GM19023 (cell line): ENCODE measurements around the gene KRT71.

Experiments
- ATAC-seq: cut with Tn5 transposase; IDR thresholded peaks from one replicate; pipeline ENCODE4 v1.9.1; 2021; ENCODE audit warnings: mild to moderate bottlenecking, moderate library complexity; ENCODE audit not compliant: unreplicated experiment

KRT71 gene

DNA sequence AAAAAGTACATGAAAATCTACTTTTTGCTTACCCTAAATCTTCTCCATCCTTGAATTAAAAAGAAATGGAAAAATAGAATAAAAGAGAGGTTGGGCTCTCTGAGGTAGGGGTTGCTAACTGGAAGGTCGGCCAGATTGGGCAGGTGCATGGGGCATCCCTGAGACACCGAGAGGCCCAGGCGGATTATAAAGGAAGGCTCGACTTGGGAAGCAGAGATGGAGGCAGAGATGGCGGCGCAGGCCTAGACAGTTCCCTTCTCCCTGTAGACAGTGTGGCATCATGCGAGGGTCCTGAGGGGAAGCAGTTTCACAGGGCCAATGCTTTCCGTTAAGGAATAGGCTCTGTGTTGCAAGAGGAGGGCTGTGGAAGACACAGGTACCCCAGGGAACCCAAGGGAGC lies 24.4 kb upstream of the KRT71 start:
- no peak for ATAC-seq

DNA sequence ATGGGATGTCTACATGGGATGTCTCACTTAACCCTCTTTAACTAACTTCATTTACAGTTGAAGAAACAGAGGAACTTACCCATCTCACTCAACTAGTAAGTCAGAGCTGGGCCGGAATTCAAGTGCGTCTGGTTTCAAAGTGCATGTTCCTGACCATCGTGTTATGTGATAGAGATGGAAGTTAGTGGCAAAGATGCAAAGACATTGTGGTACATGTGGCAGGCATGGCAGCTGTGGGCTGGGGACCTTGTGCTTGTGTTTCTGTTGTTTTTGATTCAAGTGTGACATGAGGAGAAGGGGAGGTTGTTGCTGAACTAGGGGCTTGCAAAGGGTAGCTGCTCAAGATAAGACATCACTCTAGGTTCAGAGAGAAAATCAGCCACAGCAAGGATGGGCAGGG lies 23.0 kb upstream of the KRT71 start:
- ATAC-seq = no peak

DNA sequence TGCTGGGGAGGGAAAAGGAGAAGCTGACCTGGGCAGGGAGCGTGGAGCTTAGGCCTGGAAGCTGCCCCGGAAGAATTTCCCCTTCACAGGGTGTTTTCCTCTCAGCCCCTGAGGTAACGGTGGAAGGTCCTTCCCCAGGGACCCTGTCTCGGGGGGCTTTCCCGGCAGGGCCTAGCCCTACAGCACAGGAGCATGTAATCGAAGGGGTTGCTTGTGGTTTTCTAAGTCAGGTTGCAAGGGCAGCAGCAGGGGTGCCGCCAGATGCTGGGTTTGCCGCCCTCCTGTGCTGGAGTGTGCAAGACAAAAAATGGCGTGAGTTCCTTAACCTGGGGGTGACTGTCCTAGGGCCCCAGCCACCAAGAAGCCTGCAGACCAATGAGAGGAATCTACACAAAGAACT lies 22.3 kb upstream of the KRT71 start:
- ATAC-seq = no peak

DNA sequence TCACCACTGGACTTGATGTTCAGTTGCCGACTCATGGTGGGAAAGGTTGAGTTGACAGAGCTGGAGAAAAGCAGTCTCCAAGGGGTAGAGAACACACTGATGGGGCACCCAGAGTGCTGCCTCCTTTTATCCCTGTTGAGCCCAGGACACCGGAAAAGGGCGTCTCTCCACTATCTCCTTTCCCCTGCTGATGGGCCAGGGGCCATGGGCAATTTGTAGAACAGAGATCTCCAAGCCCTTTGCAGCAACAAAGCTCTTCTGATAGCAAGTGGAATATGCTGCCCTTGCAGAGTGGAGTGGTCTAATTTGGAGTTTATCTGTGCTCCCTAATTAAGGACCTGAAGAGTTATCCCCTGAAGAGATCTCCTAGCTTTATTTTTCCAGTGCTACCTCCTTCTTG lies 20.8 kb upstream of the KRT71 start, which contains the start of gene KRT74:
Gene KRT74 (minus strand): TSS at position 101 of the 400 bp plus-strand sequence. CDS start 66 bp downstream, at position 35.
- ATAC-seq = no peak

DNA sequence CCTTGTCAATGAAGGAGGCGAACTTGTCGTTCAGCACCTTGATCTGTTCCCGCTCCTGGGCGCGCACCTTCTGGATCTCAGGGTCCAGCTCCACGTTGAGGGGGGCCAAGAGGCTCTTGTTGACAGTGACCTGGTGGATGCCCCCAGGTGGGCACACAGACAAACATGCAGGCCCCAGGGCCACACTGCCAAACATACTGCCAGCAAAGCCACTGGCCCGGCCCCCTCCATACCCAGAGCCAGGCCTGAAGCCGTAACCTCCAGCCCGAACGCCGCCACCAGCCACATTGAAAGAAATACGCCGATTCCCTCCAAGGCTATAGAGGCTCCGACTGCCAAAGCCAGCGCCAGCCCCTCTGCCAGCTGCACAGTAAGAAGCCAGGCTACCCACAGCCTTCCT lies 20.4 kb upstream of the KRT71 start:
- ATAC-seq = no peak

DNA sequence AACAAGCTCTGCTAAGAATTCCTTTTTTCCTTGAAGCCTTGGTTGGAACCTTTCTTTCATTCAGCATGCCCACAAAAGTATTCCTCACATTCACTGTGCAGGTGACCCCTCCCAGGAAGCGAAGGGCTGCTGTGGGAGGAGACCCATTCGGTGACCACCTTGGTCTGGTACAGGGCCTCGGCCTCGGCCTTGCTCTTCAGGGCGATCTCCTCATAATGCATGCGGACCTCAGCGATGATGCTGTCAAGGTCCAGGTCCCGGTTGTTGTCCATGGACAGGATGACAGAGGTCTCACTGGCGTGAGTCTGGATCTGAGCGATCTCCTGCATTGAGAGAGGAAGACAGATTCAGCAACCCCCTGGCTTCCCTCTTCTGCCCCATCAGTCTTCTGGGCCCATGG lies 17.6 kb upstream of the KRT71 start:
- no peak for ATAC-seq

DNA sequence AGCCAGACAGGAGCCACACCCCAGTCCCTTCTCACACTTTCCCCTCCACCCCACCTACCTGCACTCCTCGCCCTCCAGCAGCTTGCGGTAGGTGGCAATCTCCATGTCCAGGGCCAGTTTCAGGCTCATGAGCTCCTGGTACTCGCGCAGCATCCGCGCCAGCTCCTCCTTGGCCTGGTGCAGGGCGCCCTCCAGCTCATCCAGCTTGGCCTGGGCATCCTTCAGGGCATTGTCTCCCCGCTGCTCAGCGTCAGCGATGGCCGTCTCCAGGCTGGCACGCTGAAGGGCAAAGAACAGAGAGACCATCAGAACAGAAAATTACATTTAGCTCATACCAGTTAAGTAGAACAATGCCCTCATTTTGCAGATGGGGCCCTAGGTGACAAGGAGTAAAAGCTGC lies 15.2 kb upstream of the KRT71 start:
- no peak for ATAC-seq

DNA sequence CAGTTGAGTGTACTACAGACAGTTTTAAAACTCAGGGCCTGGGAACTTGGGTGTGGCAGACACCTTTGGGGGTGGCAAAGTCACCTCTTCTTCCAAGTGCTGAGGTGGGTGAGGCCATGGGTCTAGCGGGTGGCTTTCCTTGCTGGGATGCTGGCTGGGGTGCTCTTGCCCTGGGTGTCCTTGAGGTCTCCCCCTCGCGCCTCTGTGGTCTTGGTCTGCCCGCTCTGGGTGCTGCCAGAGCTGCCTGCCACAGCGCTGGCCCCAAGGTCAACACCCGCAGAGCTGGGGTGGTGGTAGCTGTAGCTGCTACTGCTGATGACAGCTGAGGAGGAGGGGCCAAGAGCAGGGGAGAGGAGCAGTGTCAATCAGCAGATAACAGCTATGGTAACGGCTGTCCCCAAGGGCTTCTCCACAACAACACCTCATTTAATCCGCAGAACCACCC lies 13.9 kb upstream of the KRT71 start:
- no peak for ATAC-seq

DNA sequence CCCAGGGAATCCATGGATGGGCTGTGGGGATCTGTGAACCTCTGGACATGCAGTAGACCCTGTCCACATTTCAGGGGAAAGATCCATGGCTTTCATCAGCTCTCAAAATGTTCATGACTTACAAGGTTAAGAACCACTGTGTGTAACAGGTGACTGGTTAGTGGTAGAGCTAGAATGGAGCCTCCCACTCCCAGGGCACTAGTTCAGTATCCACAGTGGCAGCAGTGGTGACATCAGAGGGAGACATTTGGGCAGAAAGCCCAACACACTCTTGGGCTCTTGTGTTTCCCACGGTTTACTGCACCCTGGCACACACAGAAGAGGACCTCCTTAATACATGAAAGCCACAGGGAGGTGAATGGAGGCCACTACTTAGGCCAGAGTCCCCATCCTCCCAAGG lies 11.6 kb upstream of the KRT71 start:
- no peak for ATAC-seq

DNA sequence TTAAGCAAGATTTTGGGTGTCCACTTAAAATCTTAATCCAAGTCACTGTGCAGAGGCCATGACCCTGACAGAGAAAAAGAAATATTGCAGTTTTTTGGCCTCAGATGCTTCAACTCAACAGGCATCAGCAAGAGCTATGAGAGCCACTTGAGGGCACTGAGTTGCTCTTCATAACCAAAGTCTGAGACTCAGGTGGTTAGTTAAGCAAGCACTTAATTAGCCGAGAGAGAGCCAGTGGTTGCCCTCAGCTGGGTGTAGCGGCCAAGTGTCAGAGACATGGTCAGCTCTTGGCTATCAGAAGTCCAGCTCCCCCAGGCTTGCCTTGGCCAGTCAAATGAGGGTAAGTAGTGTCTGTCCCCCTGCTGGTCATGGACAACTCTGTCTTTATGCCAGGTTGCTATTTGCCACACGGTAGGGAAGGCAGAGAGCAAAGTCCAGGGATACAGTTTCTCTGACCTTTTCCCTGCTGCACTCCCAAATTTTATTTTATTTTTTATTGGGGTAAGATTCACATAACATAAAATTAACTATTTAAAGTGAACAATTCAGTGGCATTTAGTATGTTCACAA lies 9.0 kb upstream of the KRT71 start:
- no peak for ATAC-seq

DNA sequence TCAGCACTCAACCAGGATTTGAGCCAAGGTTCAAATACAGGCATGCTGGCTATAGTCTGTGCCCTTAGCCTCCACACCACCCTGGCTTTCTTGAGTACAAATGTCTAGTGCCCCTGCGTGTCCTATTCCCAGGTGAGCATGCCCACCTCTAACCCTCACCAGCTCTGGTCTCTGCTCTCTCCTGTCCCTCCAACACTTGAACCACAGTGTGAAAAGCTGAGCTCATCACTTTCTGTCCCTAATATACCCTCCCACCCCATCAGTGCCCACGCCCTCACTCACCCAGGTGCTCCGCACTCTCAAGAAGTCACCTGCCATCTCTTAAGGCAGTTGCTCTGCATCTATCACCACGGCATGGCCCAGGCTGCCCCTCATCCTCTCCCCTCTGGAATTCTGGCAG lies 7.0 kb upstream of the KRT71 start:
- no peak for ATAC-seq

DNA sequence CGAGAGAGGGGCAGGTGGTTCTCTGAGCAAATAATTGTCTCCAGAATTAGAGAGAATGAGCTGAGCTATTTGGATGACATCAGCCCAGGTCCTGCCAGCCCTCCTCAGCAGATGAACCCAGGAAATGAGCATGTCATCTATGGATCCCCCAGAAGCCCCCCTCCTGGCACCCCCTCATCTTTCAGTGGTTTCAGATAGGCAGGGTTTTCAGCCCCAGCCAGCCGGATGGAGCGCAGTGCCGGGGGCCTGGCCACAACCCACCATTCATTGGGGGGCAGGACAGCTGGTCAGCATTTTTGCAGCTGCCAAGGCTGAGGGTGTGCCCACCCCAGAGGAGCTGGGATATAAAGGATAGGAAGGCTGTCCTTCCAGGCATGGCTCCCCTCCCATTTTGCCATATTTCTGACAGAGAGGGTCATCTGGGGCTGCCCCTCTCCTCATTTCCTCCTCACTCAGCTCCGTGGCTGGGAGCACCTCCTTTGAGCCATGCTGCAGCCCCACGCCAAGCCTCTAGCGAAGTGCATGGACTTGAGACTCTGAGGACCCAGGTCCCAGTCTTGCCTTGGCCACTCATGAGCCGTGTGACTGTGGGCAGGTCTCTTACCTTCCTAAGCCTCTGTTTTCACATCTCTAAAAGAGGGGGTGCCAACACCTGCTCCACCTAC lies 6.0 kb upstream of the KRT71 start:
- ATAC-seq = no peak

DNA sequence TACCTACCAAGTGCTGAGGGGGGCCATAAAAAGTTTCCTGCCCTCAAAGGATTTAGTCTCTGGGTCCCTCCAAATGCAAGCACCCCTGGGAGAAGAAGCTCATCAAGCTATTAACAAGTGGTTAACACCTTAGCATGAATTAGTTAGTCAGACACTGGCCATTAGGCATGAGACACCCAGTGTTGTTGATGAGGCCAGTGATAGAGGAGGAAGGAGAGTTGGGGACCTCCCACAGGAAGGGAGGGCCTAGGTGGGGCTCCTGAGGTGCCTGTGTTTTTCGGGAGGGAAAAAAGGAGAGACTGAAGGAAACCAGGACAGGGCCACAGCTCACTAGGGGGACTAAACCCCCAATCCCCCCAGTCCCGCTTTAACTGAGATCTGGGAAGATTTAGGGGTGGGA lies 4.5 kb upstream of the KRT71 start:
- ATAC-seq = no peak

DNA sequence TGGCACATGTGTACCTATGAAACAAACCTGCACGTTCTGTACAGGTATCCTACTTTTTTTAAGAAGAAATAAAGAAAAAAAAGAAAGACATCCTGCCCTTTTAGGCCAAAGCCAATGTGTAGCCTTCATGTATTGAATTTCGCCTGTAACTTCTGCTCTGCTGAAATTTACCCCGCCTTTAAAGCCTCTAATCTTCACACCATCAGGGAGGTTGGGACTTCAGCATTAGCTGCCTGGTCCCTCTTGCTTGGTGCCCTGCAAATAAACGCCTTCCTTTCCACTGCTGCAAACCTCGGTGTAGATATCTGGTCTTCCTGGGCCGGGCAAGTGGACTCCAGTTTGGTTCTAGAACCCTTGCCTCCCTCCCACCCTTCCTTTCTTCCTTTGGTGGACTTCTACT lies 2.6 kb upstream of the KRT71 start:
- ATAC-seq = no peak

DNA sequence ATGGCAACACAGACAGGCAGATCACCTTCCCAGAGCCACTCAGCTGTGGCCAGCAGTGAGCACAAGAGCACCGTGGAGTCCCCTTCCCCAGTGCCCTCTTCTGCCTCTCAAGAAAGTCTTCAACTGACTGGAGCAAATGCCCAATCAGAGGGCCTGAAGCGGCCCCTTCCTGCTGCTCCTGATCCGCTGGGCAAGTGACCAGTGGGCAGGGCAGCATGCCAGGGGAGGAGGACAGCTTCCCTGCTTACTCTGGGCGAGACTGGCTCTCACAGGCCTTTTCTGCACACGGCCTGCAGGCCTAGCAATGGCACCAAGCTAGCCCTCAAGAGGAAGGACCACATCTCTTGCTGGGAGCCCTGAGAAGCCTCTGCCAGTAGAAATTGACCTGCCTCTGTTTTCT lies 890 bp downstream of the KRT71 start:
- no peak for ATAC-seq

DNA sequence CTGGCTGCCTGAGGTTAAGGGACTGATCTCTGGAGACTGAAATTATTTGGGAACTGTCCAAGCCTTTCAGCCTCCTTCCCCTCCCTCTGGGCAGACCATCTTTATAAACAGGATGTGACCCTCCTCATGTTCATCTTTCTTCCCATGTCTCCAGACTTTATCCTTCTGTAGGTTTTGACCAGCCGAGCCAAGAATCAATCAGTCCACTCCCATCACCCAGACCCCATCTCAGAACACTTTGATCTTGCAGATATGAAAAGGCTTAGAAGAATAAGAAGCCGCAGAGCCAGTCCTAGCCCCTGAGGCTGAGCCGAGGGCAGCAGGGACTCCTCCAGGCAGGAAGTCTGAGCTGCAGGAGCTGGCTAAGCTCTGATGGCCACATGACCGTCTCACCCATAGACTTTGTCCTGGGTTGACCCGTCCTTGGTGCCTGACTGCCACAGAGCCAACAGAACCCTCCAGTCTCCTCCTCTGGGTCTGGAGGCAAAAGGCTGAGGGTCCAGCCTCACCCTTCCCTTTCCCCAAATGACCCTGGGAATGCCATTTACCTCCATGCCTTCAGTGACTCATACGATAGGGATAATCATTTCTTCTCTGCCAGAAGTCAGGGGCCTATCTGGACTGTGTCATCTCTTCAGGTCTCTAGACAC lies 1.6 kb downstream of the KRT71 start:
- ATAC-seq = no peak

DNA sequence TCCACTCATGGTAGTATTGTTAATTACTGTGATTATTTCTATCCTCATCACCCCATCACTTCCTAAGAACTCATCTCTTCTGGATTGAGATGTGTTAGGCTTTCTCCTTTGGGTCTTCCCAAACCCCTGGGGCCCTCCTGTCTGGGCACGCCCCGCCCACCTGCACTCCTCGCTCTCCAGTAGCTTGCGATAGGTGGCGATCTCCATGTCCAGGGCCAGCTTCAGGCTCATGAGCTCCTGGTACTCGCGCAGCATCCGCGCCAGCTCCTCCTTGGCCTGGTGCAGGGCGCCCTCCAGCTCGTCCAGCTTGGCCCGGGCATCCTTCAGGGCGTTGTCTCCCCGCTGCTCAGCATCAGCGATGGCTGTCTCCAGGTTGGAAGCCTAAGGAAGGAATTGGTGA lies 6.8 kb downstream of the KRT71 start:
- no peak for ATAC-seq

DNA sequence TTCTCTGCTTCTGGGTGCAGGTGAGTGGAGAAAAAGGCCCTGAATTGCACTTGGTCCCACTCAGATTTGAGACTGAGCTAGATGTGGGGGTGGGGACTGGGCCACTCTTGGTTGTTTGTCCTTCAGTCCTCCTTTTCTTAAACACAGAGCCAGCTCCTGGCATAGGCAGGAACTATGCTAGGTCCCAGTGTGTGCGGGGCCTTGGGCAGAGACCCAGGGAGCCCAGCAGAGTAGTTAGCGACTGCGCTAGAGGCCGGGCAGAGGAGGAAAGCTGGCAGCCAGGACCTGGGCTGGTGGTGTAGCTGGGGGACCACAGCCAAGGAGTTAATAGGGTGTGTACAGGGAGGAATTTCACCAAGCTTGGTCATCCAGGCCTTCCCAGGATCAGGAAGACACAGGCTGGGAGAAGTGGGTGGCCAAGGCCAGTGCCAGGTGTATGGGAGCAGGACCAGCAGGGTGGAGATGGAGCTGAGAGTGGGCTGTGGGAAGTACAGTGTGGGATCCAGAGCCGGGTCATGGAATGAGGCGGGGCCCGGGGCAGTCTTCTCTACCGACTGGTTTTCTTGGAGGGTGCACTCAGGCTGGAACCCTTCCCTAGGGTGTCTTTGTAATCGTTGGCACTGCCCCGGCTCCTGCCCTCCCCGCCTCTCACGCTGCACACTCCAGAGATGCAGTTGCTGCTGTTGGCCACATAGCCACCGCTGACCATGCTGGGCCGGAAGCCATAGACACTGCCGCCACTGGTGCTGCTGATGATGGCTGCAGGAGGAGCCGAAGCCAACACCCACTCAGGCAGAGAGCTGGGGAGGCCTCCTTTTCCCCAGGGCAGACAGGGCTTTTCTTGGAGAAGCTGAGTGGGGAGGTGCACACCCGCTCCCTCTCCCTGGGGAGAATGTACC lies 8.7 kb downstream of the KRT71 start:
- no peak for ATAC-seq

DNA sequence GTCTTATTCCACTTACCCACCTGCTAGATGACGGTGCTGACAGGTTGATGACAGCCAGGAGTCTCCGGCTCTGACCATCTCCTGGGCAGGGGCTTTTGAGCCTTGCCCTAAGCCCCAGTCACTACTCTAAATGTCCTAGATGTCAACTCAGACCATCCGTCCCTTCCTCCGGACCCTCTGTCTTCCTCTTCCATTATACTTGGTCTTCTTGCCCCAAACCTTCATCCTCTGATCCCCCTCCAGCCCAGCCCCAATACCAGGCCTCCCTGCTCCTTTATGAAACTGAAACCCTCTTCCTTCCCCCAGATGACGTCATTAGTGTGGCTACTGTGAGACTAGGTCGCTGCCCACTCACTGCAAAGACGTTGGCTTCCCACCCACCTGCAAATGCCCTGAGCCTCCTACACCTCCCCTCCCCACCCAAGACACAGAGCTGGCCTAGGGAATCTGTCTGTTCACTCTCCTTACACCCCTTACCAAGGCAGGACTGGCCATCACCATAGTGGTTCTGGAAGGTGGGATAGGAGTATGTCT lies 10.1 kb downstream of the KRT71 start:
- no peak for ATAC-seq

DNA sequence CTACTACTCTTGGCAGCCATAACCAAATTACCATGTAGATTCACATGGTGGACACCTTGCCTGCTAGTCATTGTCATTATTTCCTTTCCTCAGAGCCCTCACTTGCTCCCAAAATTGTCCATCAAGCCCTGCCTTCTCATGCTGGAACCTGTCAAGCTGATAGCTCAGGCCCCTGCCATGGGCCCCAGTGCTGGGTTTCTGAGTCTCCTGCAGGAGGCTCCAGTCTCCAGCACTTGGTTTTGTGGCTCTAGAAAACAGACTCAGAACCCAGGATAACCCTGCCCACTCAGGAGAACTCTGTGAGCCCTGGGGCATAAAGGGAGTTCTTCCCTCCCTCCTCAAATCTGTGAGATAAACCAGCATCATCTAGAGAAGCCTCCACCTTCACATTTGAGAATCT lies 10.8 kb downstream of the KRT71 start:
- ATAC-seq = no peak

DNA sequence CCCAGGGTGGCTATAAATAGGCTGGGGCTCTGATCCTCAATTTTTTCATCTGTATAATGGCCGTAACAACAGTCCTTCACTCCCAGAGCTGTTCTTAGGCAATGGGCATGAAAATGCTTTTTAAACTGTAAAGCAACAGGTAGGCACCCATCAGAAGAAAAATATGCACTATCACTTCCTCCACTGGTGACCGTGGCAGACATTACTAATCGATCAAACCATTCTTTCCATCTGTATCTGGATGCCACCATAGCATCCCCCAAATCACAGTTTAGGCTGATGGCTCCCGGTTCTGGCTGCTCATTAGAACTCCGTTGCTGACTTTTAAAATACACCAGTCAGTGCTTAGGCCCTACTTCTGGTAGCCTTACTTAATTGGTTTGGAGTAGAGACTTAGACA lies 11.2 kb downstream of the KRT71 start:
- no peak for ATAC-seq
